ENCODE results near the gene IKZF1. TPM values are rescaled to one million over a fixed set of nuclear protein-coding genes. Genes with fewer than 3 reads are reported as not detected.

The IKZF1 gene
- total and polyA plus RNA-seq, 2 of the 13 experiments (the other 11 are each of a cell fraction or from before 2014, with no cell fraction given): not detected

DNA sequence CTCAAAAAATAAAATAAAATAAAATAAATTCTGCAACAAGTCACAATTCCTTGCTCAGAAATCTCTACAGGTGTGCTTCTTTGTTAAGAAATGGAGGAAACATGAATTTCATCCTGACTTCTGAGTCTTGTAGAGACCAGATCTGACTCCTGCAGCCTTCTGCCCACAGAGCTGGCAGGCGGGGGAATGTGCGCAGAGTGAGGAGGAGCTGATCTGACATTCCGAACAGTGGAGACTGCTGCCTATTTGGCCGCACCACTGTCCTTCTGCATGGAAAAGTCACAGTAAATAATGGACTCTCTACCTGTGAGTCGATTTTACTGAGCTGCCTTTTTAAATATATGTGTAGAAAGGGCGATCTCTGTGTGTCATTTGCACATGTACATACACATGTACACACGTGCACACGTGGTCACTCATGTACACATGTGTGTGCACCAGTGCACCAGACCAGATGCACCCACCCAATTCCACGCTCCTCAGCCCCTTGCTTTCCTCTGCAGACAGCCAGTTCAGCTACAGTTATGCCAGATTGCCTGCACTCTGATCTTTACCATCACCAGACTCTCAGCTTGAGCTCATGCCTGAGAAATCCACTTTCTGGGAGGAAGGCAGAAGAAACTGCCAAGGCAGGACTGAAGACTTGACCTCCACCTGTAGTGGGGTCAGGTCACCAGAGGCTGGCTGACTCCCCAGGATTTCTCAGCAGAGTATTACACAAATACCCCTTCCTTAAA is 54.9 kb downstream of the IKZF1 start:
- DNase-seq (ENCODE audit: low spot score) (no peak), ATAC-seq (no peak), FAIRE-seq (no peak)
- Histone ChIP-seq H3K9me3 (ENCODE audit: low read length) (no peaks in the 10 kb centered on the region), H3K79me2 (ENCODE audit: insufficient read depth, low read length) (no peaks in the 10 kb centered on the region), H3K9ac (ENCODE audit: insufficient read depth, low read depth, low read length) (no peak overlapping the region), H4K20me1 (ENCODE audit: insufficient read depth, low read length) (no peaks in the 10 kb centered on the region), H3K27me3 (ENCODE audit: control insufficient read depth in 1 of 2, insufficient read depth in 2 of 2, low read length in 2 of 2) (peaks cover 2 to 24% of the 10 kb centered on the region in 2 experiments; a peak in 2 of 5 replicates), H2AFZ (ENCODE audit: low read length) (no peak overlapping the region), H3K36me3 (replicated peaks in 1 of 2; ENCODE audit: control insufficient read depth in 1 of 2, insufficient read depth in 2 of 2, low read length in 2 of 2) (no peaks in the 10 kb centered on the region), H3K4me1 (ENCODE audit: insufficient read depth, low read length) (no peaks in the 10 kb centered on the region), H3K27ac (ENCODE audit: extremely low read length, insufficient read depth, low read length) (no peak overlapping the region), H3K4me3 (replicated peaks in 1 of 3; ENCODE audit: insufficient read depth in 1 of 3, low read depth in 2 of 3, low read length in 3 of 3) (no peak overlapping the region), H3K4me2 (ENCODE audit: low read depth, low read length) (no peak overlapping the region)
- WGBS (ENCODE audit: low lambda C conversion rate): 38% methylated on average over 9 of the region's 9 CpGs
- POLR2A ChIA-PET: no interaction called here
- CTCF ChIA-PET (ENCODE audit: low intra/inter-chr PET ratio, low total read pairs): no interaction called here
- no peak for TF ChIP-seq AGO2 (optimal IDR thresholded peaks at IDR 0.05; ENCODE audit: low read depth, low read length)
- TF ChIP-seq, protein P1, sequence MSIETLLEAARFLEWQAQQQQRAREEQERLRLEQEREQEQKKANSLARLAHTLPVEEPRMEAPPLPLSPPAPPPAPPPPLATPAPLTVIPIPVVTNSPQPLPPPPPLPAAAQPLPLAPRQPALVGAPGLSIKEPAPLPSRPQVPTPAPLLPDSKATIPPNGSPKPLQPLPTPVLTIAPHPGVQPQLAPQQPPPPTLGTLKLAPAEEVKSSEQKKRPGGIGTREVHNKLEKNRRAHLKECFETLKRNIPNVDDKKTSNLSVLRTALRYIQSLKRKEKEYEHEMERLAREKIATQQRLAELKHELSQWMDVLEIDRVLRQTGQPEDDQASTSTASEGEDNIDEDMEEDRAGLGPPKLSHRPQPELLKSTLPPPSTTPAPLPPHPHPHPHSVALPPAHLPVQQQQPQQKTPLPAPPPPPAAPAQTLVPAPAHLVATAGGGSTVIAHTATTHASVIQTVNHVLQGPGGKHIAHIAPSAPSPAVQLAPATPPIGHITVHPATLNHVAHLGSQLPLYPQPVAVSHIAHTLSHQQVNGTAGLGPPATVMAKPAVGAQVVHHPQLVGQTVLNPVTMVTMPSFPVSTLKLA (IDR thresholded peaks at IDR 0.05): peak; percentile 98
- no TSS peak for BruUV-seq (replicated peaks)
- in situ Hi-C loops (cut with HindIII; ENCODE audit: extremely low pct_ligation_motif_present, low pct_unique_long_range_greater_than_20kb): no loop called here
- intact Hi-C loops (cut with micrococcal nuclease; ENCODE audit: unreplicated experiment): no loop called here

DNA sequence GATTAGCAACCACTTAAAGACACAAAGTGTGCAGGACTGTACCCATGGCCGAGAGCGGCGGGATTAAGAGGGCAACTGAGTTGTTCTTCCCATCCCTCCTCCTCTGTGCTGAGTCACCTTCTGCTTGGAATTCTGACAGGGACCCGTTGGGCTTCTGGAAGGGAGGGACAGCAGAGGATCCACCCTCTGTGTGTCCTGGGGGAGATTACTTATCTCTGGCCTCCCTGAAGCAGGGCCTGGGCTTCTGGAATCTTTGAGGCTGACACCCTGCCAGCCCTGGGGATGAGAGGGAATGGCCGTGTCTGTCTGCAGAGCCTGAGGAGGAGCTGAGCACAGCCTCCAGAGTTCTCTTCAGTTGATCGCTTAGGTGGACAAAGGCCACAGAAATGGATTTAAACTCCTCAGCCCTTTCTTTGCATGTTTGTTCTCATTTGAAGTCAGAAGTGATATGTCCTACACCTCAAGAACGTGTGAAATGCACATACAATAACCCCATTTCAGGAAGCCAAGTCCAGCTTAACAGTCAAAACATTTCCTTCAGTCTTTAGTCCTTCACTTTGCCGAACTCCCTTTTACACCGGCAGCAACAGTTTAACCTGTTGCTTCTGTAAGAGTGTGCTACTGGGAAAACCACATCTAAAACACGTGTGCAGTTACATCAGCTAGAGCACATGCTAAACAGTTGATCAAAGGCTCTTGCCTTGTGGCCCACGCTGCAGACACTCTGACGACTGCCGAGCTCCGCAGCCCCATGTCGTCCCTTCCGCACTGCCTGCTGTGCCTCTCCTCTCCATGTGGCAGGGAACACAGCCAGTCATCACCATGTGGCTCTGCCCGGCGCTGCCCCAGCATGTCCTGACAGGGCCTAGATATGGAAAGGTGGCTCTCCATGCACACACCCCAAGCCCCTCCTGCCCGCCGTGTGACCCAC is 55.7 kb downstream of the IKZF1 start:
- Histone ChIP-seq H3K4me2 (ENCODE audit: low read depth, low read length) (no peak overlapping the region), H3K4me1 (ENCODE audit: insufficient read depth, low read length) (no peaks in the 10 kb centered on the region), H4K20me1 (ENCODE audit: insufficient read depth, low read length) (no peaks in the 10 kb centered on the region), H2AFZ (ENCODE audit: low read length) (no peak overlapping the region), H3K27me3 (ENCODE audit: control insufficient read depth in 1 of 2, insufficient read depth in 2 of 2, low read length in 2 of 2) (peaks cover 2 to 22% of the 10 kb centered on the region in 2 experiments; a peak in 2 of 5 replicates), H3K79me2 (ENCODE audit: insufficient read depth, low read length) (no peaks in the 10 kb centered on the region), H3K27ac (ENCODE audit: extremely low read length, insufficient read depth, low read length) (no peak overlapping the region), H3K9ac (ENCODE audit: insufficient read depth, low read depth, low read length) (no peak overlapping the region), H3K4me3 (replicated peaks in 1 of 3; ENCODE audit: insufficient read depth in 1 of 3, low read depth in 2 of 3, low read length in 3 of 3) (no peak overlapping the region), H3K36me3 (replicated peaks in 1 of 2; ENCODE audit: control insufficient read depth in 1 of 2, insufficient read depth in 2 of 2, low read length in 2 of 2) (no peaks in the 10 kb centered on the region), H3K9me3 (ENCODE audit: low read length) (no peaks in the 10 kb centered on the region)
- POLR2A ChIA-PET: no interaction called here
- intact Hi-C loops (cut with micrococcal nuclease; ENCODE audit: unreplicated experiment): no loop called here
- BruUV-seq (replicated peaks): no TSS peak
- 49% methylated on average over 18 of the region's 20 CpGs for WGBS (ENCODE audit: low lambda C conversion rate)
- TF ChIP-seq XBP1 (CRISPR knock-in tag; IDR thresholded peaks at IDR 0.05): no peak
- TF ChIP-seq, protein P1 (IDR thresholded peaks at IDR 0.05): peak; percentile 19; the same call in 1 of the 2 replicates
- DNase-seq (ENCODE audit: low spot score): no peak
- CTCF ChIA-PET (ENCODE audit: low intra/inter-chr PET ratio, low total read pairs): no interaction called here
- FAIRE-seq: no peak
- in situ Hi-C loops (cut with HindIII; ENCODE audit: extremely low pct_ligation_motif_present, low pct_unique_long_range_greater_than_20kb): no loop called here
- no peak for ATAC-seq
